Ishikawa (cell line): ENCODE data around the gene NEDD4L.

ENCODE experiments used
- CEBPB ChIP-seq: IDR thresholded peaks from 2 replicates; pipeline ENCODE4 v1.6.1; 2012
- CREB1 ChIP-seq: IDR thresholded peaks from 2 replicates; pipeline ENCODE4 v1.6.1; 2012; ENCODE audit warnings: low read depth
- EGR1 ChIP-seq: IDR thresholded peaks from 2 replicates; pipeline ENCODE4 v1.6.1; 2012
- EP300 ChIP-seq: IDR thresholded peaks from 2 replicates; pipeline ENCODE4 v1.6.1; 2012; ENCODE audit warnings: borderline replicate concordance
- FOXM1 ChIP-seq: IDR thresholded peaks from 2 replicates; pipeline ENCODE4 v1.6.1; 2012; ENCODE audit warnings: low read depth, borderline replicate concordance
- MAX ChIP-seq: IDR thresholded peaks from 2 replicates; pipeline ENCODE4 v1.6.1; 2012
- NFIC ChIP-seq: IDR thresholded peaks from 2 replicates; pipeline ENCODE4 v1.6.1; 2012
- RAD21 ChIP-seq: IDR thresholded peaks from 2 replicates; pipeline ENCODE4 v1.6.1; 2012; ENCODE audit warnings: low read depth
- TAF1 ChIP-seq: IDR thresholded peaks from 2 replicates; pipeline ENCODE4 v1.6.1; 2012; ENCODE audit warnings: low read depth, mild to moderate bottlenecking
- TCF12 ChIP-seq: IDR thresholded peaks from 2 replicates; pipeline ENCODE4 v1.6.1; 2012; ENCODE audit warnings: low read depth
- TEAD4 ChIP-seq: IDR thresholded peaks from 2 replicates; pipeline ENCODE4 v1.6.1; 2012
- YY1 ChIP-seq: IDR thresholded peaks from 2 replicates; pipeline ENCODE4 v1.6.1; 2012; ENCODE audit warnings: low read depth
- ZBTB7A ChIP-seq: IDR thresholded peaks from 2 replicates; pipeline ENCODE4 v1.6.1; 2012; ENCODE audit warnings: low read depth
- TF ChIP-seq, protein P1 (sequence below): IDR thresholded peaks from 2 replicates; pipeline ENCODE4 v1.6.1; 2012; ENCODE audit warnings: low read depth, mild to moderate bottlenecking

The NEDD4L gene

GRCh38 chr18:58058720-58059119 lies 14.7 kb downstream of the NEDD4L start:
- TF ChIP-seq NFIC: no peak
- TF ChIP-seq CEBPB: no peak
- TF ChIP-seq TCF12: no peak
- no peak for TF ChIP-seq EP300
- TF ChIP-seq TAF1: no peak
- no peak for TF ChIP-seq RAD21
- no peak for TF ChIP-seq YY1
- TF ChIP-seq FOXM1: no peak
- no peak for TF ChIP-seq CREB1
- no peak for TF ChIP-seq MAX
- no peak for TF ChIP-seq ZBTB7A
- TF ChIP-seq TEAD4: no peak
- no peak for TF ChIP-seq EGR1

- no peak for TF ChIP-seq TAF1
- TF ChIP-seq FOXM1: no peak
- no peak for TF ChIP-seq MAX
- TF ChIP-seq NFIC: no peak
- TF ChIP-seq CREB1: no peak
These were observed 16.2 kb downstream of the NEDD4L start for GRCh38 chr18:58060254-58060653.

DNA sequence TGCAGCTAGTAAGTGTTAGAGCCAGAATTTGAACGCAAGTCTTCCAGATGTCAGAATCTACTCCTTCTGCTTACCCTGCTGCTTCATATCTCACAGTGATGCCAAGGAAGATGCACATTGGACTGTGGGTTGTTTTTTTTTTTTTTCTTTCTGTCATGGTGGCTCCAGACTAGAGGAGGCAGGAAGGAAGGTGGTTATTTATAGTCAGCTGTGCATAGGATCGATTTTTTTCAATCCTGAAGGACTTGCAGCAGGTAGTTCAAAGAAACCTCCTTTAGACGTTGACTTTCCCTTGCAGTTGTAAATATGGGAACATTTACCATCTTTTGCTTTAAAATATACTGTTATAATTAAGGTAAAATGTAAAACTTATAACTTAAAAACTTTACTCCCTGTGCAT lies 17.3 kb downstream of the NEDD4L start:
- TF ChIP-seq, protein P1, sequence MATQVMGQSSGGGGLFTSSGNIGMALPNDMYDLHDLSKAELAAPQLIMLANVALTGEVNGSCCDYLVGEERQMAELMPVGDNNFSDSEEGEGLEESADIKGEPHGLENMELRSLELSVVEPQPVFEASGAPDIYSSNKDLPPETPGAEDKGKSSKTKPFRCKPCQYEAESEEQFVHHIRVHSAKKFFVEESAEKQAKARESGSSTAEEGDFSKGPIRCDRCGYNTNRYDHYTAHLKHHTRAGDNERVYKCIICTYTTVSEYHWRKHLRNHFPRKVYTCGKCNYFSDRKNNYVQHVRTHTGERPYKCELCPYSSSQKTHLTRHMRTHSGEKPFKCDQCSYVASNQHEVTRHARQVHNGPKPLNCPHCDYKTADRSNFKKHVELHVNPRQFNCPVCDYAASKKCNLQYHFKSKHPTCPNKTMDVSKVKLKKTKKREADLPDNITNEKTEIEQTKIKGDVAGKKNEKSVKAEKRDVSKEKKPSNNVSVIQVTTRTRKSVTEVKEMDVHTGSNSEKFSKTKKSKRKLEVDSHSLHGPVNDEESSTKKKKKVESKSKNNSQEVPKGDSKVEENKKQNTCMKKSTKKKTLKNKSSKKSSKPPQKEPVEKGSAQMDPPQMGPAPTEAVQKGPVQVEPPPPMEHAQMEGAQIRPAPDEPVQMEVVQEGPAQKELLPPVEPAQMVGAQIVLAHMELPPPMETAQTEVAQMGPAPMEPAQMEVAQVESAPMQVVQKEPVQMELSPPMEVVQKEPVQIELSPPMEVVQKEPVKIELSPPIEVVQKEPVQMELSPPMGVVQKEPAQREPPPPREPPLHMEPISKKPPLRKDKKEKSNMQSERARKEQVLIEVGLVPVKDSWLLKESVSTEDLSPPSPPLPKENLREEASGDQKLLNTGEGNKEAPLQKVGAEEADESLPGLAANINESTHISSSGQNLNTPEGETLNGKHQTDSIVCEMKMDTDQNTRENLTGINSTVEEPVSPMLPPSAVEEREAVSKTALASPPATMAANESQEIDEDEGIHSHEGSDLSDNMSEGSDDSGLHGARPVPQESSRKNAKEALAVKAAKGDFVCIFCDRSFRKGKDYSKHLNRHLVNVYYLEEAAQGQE: no peak
- no peak for TF ChIP-seq TAF1
- TF ChIP-seq RAD21: no peak
- TF ChIP-seq CREB1: no peak
- no peak for TF ChIP-seq NFIC

DNA sequence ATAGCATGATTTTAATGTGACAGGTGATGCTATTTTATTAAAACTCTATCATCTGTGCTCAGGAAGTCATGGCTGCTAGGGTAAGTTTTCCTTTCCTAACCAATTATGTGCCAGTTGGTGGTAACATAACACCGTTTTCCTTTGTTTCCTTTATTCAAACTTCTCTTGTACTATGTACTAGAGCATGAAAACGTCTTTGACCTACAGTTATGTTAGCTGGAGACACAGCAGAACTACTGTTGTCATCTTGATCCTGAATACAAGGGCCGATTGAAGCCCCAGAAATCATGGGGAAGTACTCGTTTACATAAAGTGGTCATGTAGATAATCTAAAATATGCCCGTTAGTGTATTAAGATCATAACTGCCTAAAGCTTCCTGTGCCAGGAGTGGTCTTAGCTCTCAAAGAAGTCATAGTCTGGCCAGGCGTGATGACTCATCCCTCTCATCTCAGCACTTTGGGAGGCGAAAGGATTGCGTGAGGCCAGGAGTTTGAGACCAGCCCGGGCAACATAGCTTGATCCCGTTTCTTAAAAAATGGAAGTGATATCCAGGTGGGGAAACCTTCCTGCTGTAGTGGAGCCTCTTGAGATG lies 20.5 kb downstream of the NEDD4L start:
- TF ChIP-seq ZBTB7A: no peak
- TF ChIP-seq FOXM1: no peak

- no peak for TF ChIP-seq TAF1
These were observed 21.9 kb downstream of the NEDD4L start for GRCh38 chr18:58065956-58066355.

DNA sequence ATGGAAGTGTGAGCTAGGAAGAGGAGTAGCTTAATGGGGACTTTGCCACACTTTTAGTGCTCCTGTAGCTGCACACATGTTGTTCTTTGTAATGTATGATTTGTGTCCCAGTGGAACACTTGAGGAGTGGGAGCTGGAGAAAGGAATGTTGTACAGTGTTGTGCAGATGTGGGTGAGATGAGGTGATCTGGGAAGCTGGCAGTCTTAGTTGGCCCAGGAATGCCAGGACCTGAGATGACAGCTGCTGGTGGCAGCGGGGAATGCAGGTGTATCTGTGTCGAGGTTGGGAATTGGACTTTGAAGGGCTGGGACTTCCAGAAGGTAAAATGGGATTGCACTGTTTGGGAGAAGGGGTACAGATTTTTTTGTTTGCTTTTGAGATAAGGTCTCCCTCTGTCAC lies 23.6 kb downstream of the NEDD4L start:
- TF ChIP-seq FOXM1: no peak
- TF ChIP-seq, protein P1: no peak

GRCh38 chr18:58069099-58069498 lies 25.1 kb downstream of the NEDD4L start:
- TF ChIP-seq NFIC (no peak), CEBPB (no peak), YY1 (no peak), ZBTB7A (no peak), MAX (no peak), TCF12 (no peak), TAF1 (no peak)
- TF ChIP-seq, protein P1: no peak
